ENCODE data around the gene RXRG.

RXRG gene

GRCh38 chr1:165409657-165410358, 35.1 kb downstream of the RXRG start:
- no peak for TF ChIP-seq ZNF274 (IDR thresholded peaks at IDR 0.05; ENCODE audit: low read depth, low read length)
- H3K4me3 ChIP-seq (ENCODE audit: low read length): no peak overlapping the region

- H3K4me3 ChIP-seq (ENCODE audit: low read length): no peak overlapping the region
- no peak for TF ChIP-seq ZNF274 (IDR thresholded peaks at IDR 0.05; ENCODE audit: low read depth, low read length)
Observed at GRCh38 chr1:165408518-165408917, 36.4 kb downstream of the RXRG start.

GRCh38 chr1:165407398-165407797, 37.5 kb downstream of the RXRG start:
- H3K4me3 ChIP-seq (ENCODE audit: low read length): no peak overlapping the region
- TF ChIP-seq ZNF274 (IDR thresholded peaks at IDR 0.05; ENCODE audit: low read depth, low read length): no peak

GRCh38 chr1:165403835-165404482, 41.0 kb downstream of the RXRG start:
- no peak for TF ChIP-seq ZNF274 (IDR thresholded peaks at IDR 0.05; ENCODE audit: low read depth, low read length)
- H3K4me3 ChIP-seq (ENCODE audit: low read length): no peak overlapping the region

GRCh38 chr1:165402517-165403111, 42.3 kb downstream of the RXRG start:
- TF ChIP-seq ZNF274 (IDR thresholded peaks at IDR 0.05; ENCODE audit: low read depth, low read length): no peak

GRCh38 chr1:165397944-165398343, 47.0 kb downstream of the RXRG start:
- no peak overlapping the region for H3K4me3 ChIP-seq (ENCODE audit: low read length)
- TF ChIP-seq ZNF274 (IDR thresholded peaks at IDR 0.05; ENCODE audit: low read depth, low read length): no peak

More at GRCh38 chr1:165402517-165403111, 42.3 kb downstream of the RXRG start:
- H3K4me3 ChIP-seq (ENCODE audit: low read length): no peak overlapping the region

GRCh38 chr1:165395901-165396300, 49.0 kb downstream of the RXRG start:
- TF ChIP-seq ZNF274 (IDR thresholded peaks at IDR 0.05; ENCODE audit: low read depth, low read length): no peak
- H3K4me3 ChIP-seq (ENCODE audit: low read length): no peak overlapping the region

GRCh38 chr1:165395478-165395877, 49.4 kb downstream of the RXRG start:
- no peak for TF ChIP-seq ZNF274 (IDR thresholded peaks at IDR 0.05; ENCODE audit: low read depth, low read length)
- no peak overlapping the region for H3K4me3 ChIP-seq (ENCODE audit: low read length)

GRCh38 chr1:165392634-165393571, 52.0 kb downstream of the RXRG start:
- TF ChIP-seq ZNF274 (IDR thresholded peaks at IDR 0.05; ENCODE audit: low read depth, low read length): no peak
- H3K4me3 ChIP-seq (ENCODE audit: low read length): peak overlapping the region; percentile 17; the same call in 1 of the 2 replicates

GRCh38 chr1:165389609-165390008, 55.3 kb downstream of the RXRG start:
- no peak for TF ChIP-seq ZNF274 (IDR thresholded peaks at IDR 0.05; ENCODE audit: low read depth, low read length)

GRCh38 chr1:165387961-165388360, 57.0 kb downstream of the RXRG start:
- TF ChIP-seq ZNF274 (IDR thresholded peaks at IDR 0.05; ENCODE audit: low read depth, low read length): no peak

More at GRCh38 chr1:165389609-165390008, 55.3 kb downstream of the RXRG start:
- no peak overlapping the region for H3K4me3 ChIP-seq (ENCODE audit: low read length)

GRCh38 chr1:165387505-165387904, 57.4 kb downstream of the RXRG start:
- H3K4me3 ChIP-seq (ENCODE audit: low read length): no peak overlapping the region
- TF ChIP-seq ZNF274 (IDR thresholded peaks at IDR 0.05; ENCODE audit: low read depth, low read length): no peak

More at GRCh38 chr1:165387961-165388360, 57.0 kb downstream of the RXRG start:
- no peak overlapping the region for H3K4me3 ChIP-seq (ENCODE audit: low read length)

- no peak for TF ChIP-seq ZNF274 (IDR thresholded peaks at IDR 0.05; ENCODE audit: low read depth, low read length)
- H3K4me3 ChIP-seq (ENCODE audit: low read length): no peak overlapping the region
Observed at GRCh38 chr1:165383599-165384405, 61.1 kb downstream of the RXRG start.
